GM12878 (cell line): ENCODE measurements around the gene BDNF. TPM values are rescaled to one million over a fixed set of nuclear protein-coding genes. Genes with fewer than 3 reads are reported as not detected.

Source experiments
- ATAC-seq: fragments of 200-7000 bp; cut with Tn5 transposase; 3 replicates; pipeline ENCODE4 v1.9.1; 2020; ENCODE audit warnings: mild to moderate bottlenecking, moderate library complexity
- BruUV-seq: library from RNA; stranded (reverse); fragments of 400-500 nt; replicated peaks from 2 replicates; lab custom pipeline; 2021; lab: Mats Ljungman, UMichigan
- CTCF ChIA-PET: fragments of 300-600 bp; sonication (Branson Sonifier 250); formaldehyde crosslinking; extraction: SDS; loops from one replicate; lab custom pipeline; 2021; ENCODE audit warnings: inconsistent platforms; lab: Yijun Ruan, JAX
- POLR2A ChIA-PET: fragments of 350-600 bp; formaldehyde crosslinking; extraction: SDS; loops from one replicate; lab custom pipeline; 2021; ENCODE audit warnings: inconsistent platforms; lab: Charles Lee
- RAD21 ChIA-PET: fragments of 300-600 bp; sonication (Branson Sonifier 250); formaldehyde crosslinking; loops from one replicate; lab custom pipeline; 2023; ENCODE audit warnings: antibody characterized with exemption; ENCODE audit not compliant: unreplicated experiment; lab: Charles Lee
- SMC1A ChIA-PET: fragments of 300-600 bp; sonication (Branson Sonifier 250); formaldehyde crosslinking; loops from one replicate; lab custom pipeline; 2023; ENCODE audit not compliant: unreplicated experiment, uncharacterized antibody; lab: Charles Lee
- DNase-seq: peaks from one replicate; pipeline ENCODE4 v3.0.0-alpha.2; 2011; ENCODE audit warnings: low read depth, low spot score
- FAIRE-seq: peaks from 3 replicates; lab custom pipeline; 2011; peaks lifted over from hg19 to GRCh38; lab: Jason Lieb, UNC
- H2AFZ ChIP-seq: 2 replicates; pipeline ENCODE4 v1.6.0; 2011; ENCODE audit warnings: low read depth, low read length, control low read depth; ENCODE audit not compliant: control insufficient read depth
- H3K27ac ChIP-seq: 2 replicates; pipeline ENCODE4 v1.5.1; 2011; ENCODE audit warnings: control low read depth; ENCODE audit not compliant: control insufficient read depth, insufficient read depth
- H3K27me3 ChIP-seq, 2 experiments: replicated peaks in 1 of 2; 2 replicates each; pipeline versions ENCODE4 v1.6.0 to v1.6.1; 2011; ENCODE audit warnings: low read length in 1 of 2; ENCODE audit not compliant: control insufficient read depth in 2 of 2, insufficient read depth in 2 of 2
- H3K36me3 ChIP-seq, 2 experiments: 2 replicates each; pipeline ENCODE4 v1.5.1; 2011; ENCODE audit warnings: low read length in 1 of 2; ENCODE audit not compliant: control insufficient read depth in 2 of 2, insufficient read depth in 2 of 2
- H3K4me1 ChIP-seq: 2 replicates; pipeline ENCODE4 v1.6.1; 2011; ENCODE audit warnings: mild to moderate bottlenecking, low read length, moderate library complexity, mixed read lengths; ENCODE audit not compliant: control insufficient read depth, insufficient read depth
- H3K4me2 ChIP-seq: 2 replicates; pipeline ENCODE4 v1.6.0; 2011; ENCODE audit warnings: control low read depth; ENCODE audit not compliant: control insufficient read depth, insufficient read depth
- H3K4me3 ChIP-seq: fragments of 200-600 bp; sonication (generic); 2 replicates; pipeline ENCODE4 v1.5.1; 2016
- H3K79me2 ChIP-seq: 2 replicates; pipeline ENCODE4 v1.6.0; 2011; ENCODE audit warnings: low read length; ENCODE audit not compliant: control insufficient read depth, insufficient read depth
- H3K9ac ChIP-seq: 2 replicates; pipeline ENCODE4 v1.8.0; 2011; ENCODE audit warnings: low read length, control low read depth, mixed read lengths; ENCODE audit not compliant: control insufficient read depth, insufficient read depth
- H3K9me3 ChIP-seq: replicated peaks from 3 replicates; pipeline ENCODE4 v1.5.1; 2011; ENCODE audit warnings: mild to moderate bottlenecking, low read length; ENCODE audit not compliant: control insufficient read depth, insufficient read depth
- H4K20me1 ChIP-seq: 2 replicates; pipeline ENCODE4 v1.6.0; 2011; ENCODE audit not compliant: control insufficient read depth, insufficient read depth
- CHD2 ChIP-seq: IDR thresholded peaks from 2 replicates; pipeline ENCODE4 v1.6.1; 2011; ENCODE audit warnings: low read depth, low read length, improper control_type of control experiment, borderline replicate concordance
- EGR1 ChIP-seq, 2 experiments: IDR thresholded peaks; 1 replicate in 1 of 2; 2 replicates in 1 of 2; pipeline ENCODE4 v1.6.1; 2011 to 2012; ENCODE audit warnings: low read depth in 2 of 2, low read length in 2 of 2, borderline replicate concordance in 1 of 2, mild to moderate bottlenecking in 1 of 2, moderate library complexity in 1 of 2
- MLLT1 ChIP-seq: fragments of 450-650 bp; IDR thresholded peaks from 2 replicates; pipeline ENCODE4 v1.6.1; 2016; ENCODE audit warnings: mild to moderate bottlenecking
- NBN ChIP-seq: fragments of 450-650 bp; IDR thresholded peaks from 2 replicates; pipeline ENCODE4 v1.6.1; 2016
- SMC3 ChIP-seq: IDR thresholded peaks from 2 replicates; pipeline ENCODE4 v1.6.1; 2011; ENCODE audit warnings: low read length, improper control_type of control experiment, borderline replicate concordance
- SUZ12 ChIP-seq: fragments of 200-600 bp; sonication (generic); IDR thresholded peaks from one replicate; pipeline ENCODE4 v1.6.1; 2018; ENCODE audit warnings: antibody characterized with exemption, mild to moderate bottlenecking; ENCODE audit not compliant: unreplicated experiment
- WGBS: methylation state at CpG from one replicate; pipeline ENCODE4 v1.1.6; 2016; ENCODE audit warnings: low lambda C conversion rate; ENCODE audit not compliant: insufficient replicate concordance, insufficient coverage; ENCODE audit errors: missing lambda C conversion rate; 5-methylcytosine and 5-hydroxymethylcytosine counted together
- in situ Hi-C: fragments of 300-500 bp; cut with MboI; formaldehyde crosslinking; loops from 9 replicates; pipeline ENCODE4 v1.14.3; 2018; ENCODE audit warnings: mixed read lengths
- intact Hi-C: fragments of 100-400 bp; cut with micrococcal nuclease; formaldehyde crosslinking; loops from one replicate; pipeline ENCODE4 v1.14.2; 2022; ENCODE audit not compliant: unreplicated experiment
- polyA plus RNA-seq, 11 experiments: library from polyadenylated mRNA; depleted of rRNA in 4 of 11; unstranded in 6 of 11; stranded (reverse) in 5 of 11; fragments of >200 nt; fragmentation: Nextera tagmentation in 4 of 11; fragmentation: Illumina TruSeq in 1 of 11; extraction: Ambion mirVana in 4 of 11; extraction: Trizol in 1 of 11; gene quantifications; 1 replicate in 1 of 11; 2 replicates in 10 of 11; pipeline versions ENCODE4 v1.2.1 to v1.2.3, GENCODE V29; 2011 to 2016; ENCODE audit warnings: inconsistent platforms in 2 of 11, missing spikeins in 2 of 11, low read depth in 1 of 11
- total RNA-seq, 4 experiments: library from RNA; depleted of rRNA in 3 of 4; stranded (reverse); fragments of >200 nt in 3 of 4; fragmentation: Illumina TruSeq in 1 of 4; extraction: Trizol in 1 of 4; gene quantifications; 2 replicates each; pipeline versions ENCODE4 v1.2.1 to v1.2.3, GENCODE V29; 2013 to 2021
- TF ChIP-seq, protein P1 (sequence below), 3 experiments: IDR thresholded peaks in 2 of 3; conservative IDR thresholded peaks in 1 of 3; 2 replicates each; pipeline ENCODE4 v1.5.1; 2011; ENCODE audit warnings: low read depth in 3 of 3, low read length in 3 of 3, mild to moderate bottlenecking in 3 of 3, control low read depth in 2 of 3, moderate library complexity in 2 of 3, inconsistent platforms in 1 of 3, mixed read lengths in 1 of 3; ENCODE audit not compliant: control insufficient read depth in 2 of 3, insufficient read depth in 1 of 3; ENCODE audit errors: extremely low read depth in 1 of 3

BDNF gene
- total and polyA plus RNA-seq, 10 of the 15 experiments (the other 5 are each of a cell fraction or from before 2014, with no cell fraction given) = 0.02 to 0.24 (median 0.06) TPM; not detected in 2

DNA sequence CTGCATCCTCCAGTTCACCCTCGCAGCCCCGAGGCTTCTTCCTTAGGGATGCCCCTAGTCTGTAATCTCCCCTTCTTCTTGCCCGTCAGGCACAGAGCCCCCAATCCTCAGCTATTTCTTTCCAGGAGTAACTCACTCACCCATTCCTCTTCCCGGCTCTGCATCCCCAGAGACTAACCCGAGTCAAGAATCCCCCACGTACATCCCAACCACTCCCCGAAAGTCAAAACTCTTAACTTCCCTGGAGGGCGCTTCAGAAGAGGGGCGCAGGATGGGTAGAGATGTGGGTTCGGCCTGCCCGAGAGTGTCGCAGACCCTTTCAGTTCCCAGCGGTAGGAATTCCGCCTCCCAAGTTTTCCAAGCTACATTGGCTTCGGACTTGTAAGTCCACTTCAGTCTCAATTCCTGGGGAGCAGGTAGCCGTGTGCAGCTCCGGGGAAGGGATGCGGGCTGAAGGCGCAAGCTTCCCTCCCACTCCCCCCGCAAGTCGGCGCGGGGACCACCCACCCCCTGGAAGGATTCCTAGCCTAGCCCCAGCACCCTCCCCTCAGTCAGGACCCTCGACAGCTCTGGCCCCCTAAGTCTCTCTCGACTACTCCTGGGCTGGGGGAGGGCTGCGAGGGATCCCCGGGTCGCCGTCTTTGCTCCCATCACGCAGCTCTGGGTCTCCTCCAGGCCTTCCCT is 871 bp downstream of the BDNF start:
- ChIA-PET CTCF (interaction anchor here (0.6 to 5.3 kb wide), 42 partner anchors 10 to 1644 kb away, joined by 3 to 114 read pairs (median 4); partner anchors contain the start of genes KIF18A and METTL15), SMC1A (interaction anchor here (0.8 to 4.2 kb wide), 16 partner anchors 11 to 1635 kb away, joined by 3 to 48 read pairs (median 6); no protein-coding TSS in a partner anchor), RAD21 (interaction anchor here (0.6 to 3.9 kb wide), 21 partner anchors 10 to 1635 kb away, joined by 3 to 72 read pairs (median 4); no protein-coding TSS in a partner anchor), POLR2A (interaction anchor here (0.5 to 0.6 kb wide), 2 partner anchors 282 to 996 kb away, joined by 3 read pairs; no protein-coding TSS in a partner anchor)
- H3K4me1 ChIP-seq = no peaks in the 10 kb centered on the region; the same call in 1 of the 2 replicates
- in situ Hi-C loops = no loop called here
- H3K36me3 ChIP-seq = no peaks in the 10 kb centered on the region
- H3K9ac ChIP-seq = no peak overlapping the region
- TF ChIP-seq NBN (no peak), SUZ12 (peak; percentile 45)
- no peaks in the 10 kb centered on the region for H3K79me2 ChIP-seq
- no peak for FAIRE-seq
- H3K27ac ChIP-seq = no peak overlapping the region
- H2AFZ ChIP-seq = no peak overlapping the region; the same call in 1 of the 2 replicates
- no peak overlapping the region for H3K4me3 ChIP-seq
- peak overlapping the region; percentile 45; the same call in 1 of the 2 replicates for H3K4me2 ChIP-seq
- peaks cover 6 to 22% of the 10 kb centered on the region in 2 experiments for H3K27me3 ChIP-seq
- intact Hi-C loops = loop anchor here (1.0 to 10.0 kb wide), 6 partner anchors 830 to 1635 kb away; no protein-coding TSS in a partner anchor
- no peaks in the 10 kb centered on the region for H3K9me3 ChIP-seq
- WGBS = 2% methylated on average over 24 of the region's 30 CpGs
- DNase-seq = no peak
- no peaks in the 10 kb centered on the region for H4K20me1 ChIP-seq
- no TSS peak for BruUV-seq
- ATAC-seq = peak; percentile 5; the same call in 1 of the 3 replicates

- Histone ChIP-seq H3K4me3 (no peak overlapping the region), H3K79me2 (no peaks in the 10 kb centered on the region), H3K9ac (no peak overlapping the region), H3K27ac (no peak overlapping the region), H3K4me2 (peak overlapping the region; percentile 4; the same call in 1 of the 2 replicates), H2AFZ (no peak overlapping the region; the same call in 1 of the 2 replicates), H3K9me3 (no peaks in the 10 kb centered on the region), H3K4me1 (no peaks in the 10 kb centered on the region; the same call in 1 of the 2 replicates), H3K27me3 (peaks cover 6 to 22% of the 10 kb centered on the region in 2 experiments), H3K36me3 (no peaks in the 10 kb centered on the region), H4K20me1 (no peaks in the 10 kb centered on the region)
- intact Hi-C loops (loop anchor here (1.0 to 10.0 kb wide), 6 partner anchors 830 to 1635 kb away; no protein-coding TSS in a partner anchor), in situ Hi-C loops (no loop called here)
- SMC1A ChIA-PET = interaction anchor here (0.8 to 4.2 kb wide), 16 partner anchors 11 to 1635 kb away, joined by 3 to 48 read pairs (median 6); no protein-coding TSS in a partner anchor
- DNase-seq (peak; percentile 23), ATAC-seq (peak; percentile 88), FAIRE-seq (no peak)
- POLR2A ChIA-PET = interaction anchor here (0.6 kb wide), 1 partner anchor 997 kb away, joined by 3 read pairs; no protein-coding TSS in a partner anchor
- RAD21 ChIA-PET = interaction anchor here (0.6 to 3.9 kb wide), 23 partner anchors 11 to 1636 kb away, joined by 3 to 72 read pairs (median 4); no protein-coding TSS in a partner anchor
- no TSS peak for BruUV-seq
- CTCF ChIA-PET = interaction anchor here (0.6 to 5.3 kb wide), 40 partner anchors 10 to 1644 kb away, joined by 3 to 114 read pairs (median 4); partner anchors contain the start of genes KIF18A and METTL15
- 2% methylated on average over 14 of the region's 18 CpGs for WGBS
- TF ChIP-seq EGR1 (IDR thresholded peaks at IDR 0.05; ENCODE audit: borderline replicate concordance in 1 of 2, low read depth in 2 of 2, low read length in 2 of 2) (0 out of 3 replicates have a peak, but pooled peaks of 1 of the 2 experiments have one; percentile 62), MLLT1 (0 out of 2 replicates have a peak, but pooled peaks have one; percentile 21), NBN (0 out of 2 replicates have a peak, but pooled peaks have one; percentile 39), SMC3 (peak; percentile 80), CHD2 (peak; percentile 69)
- TF ChIP-seq, protein P1, sequence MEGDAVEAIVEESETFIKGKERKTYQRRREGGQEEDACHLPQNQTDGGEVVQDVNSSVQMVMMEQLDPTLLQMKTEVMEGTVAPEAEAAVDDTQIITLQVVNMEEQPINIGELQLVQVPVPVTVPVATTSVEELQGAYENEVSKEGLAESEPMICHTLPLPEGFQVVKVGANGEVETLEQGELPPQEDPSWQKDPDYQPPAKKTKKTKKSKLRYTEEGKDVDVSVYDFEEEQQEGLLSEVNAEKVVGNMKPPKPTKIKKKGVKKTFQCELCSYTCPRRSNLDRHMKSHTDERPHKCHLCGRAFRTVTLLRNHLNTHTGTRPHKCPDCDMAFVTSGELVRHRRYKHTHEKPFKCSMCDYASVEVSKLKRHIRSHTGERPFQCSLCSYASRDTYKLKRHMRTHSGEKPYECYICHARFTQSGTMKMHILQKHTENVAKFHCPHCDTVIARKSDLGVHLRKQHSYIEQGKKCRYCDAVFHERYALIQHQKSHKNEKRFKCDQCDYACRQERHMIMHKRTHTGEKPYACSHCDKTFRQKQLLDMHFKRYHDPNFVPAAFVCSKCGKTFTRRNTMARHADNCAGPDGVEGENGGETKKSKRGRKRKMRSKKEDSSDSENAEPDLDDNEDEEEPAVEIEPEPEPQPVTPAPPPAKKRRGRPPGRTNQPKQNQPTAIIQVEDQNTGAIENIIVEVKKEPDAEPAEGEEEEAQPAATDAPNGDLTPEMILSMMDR (IDR thresholded peaks at IDR 0.05 in 2 of 3, conservative IDR thresholded peaks at IDR 0.05 in 1 of 3; ENCODE audit: control insufficient read depth in 2 of 3, extremely low read depth in 1 of 3, insufficient read depth in 1 of 3, low read depth in 3 of 3, low read length in 3 of 3) = peak; percentile 55 to 96 (median 86)
Measured at GRCh38 chr11:27698872-27699241, 1.4 kb downstream of the BDNF start.
